Neural cell (in vitro differentiated cells): Measurements from ENCODE around the gene SURF2. TPM values are rescaled to one million over a fixed set of nuclear protein-coding genes. Genes with fewer than 3 reads are reported as not detected.

Experiments
- H2AFZ ChIP-seq: fragments of 200-600, 300-800 bp; sonication (generic), shearing (Covaris generic); 2 replicates; pipeline ENCODE4 v1.6.0; 2014; ENCODE audit warnings: low read depth, mild to moderate bottlenecking, antibody characterized with exemption, low read length, moderate library complexity
- H3F3A ChIP-seq: fragments of 200-600 bp; shearing (Covaris generic); 2 replicates; pipeline ENCODE4 v1.6.1; 2016; ENCODE audit warnings: mild to moderate bottlenecking, moderate library complexity, mixed read lengths, antibody characterized with exemption, low read length; ENCODE audit not compliant: insufficient read depth, poor library complexity, severe bottlenecking
- H3K27ac ChIP-seq: fragments of 200-600, 300-800 bp; sonication (generic), shearing (Covaris generic); 2 replicates; pipeline ENCODE4 v1.5.1; 2014; ENCODE audit warnings: mild to moderate bottlenecking, low read length, moderate library complexity
- H3K27me3 ChIP-seq: fragments of 300-800, 200-600 bp; sonication (generic), shearing (Covaris generic); 2 replicates; pipeline ENCODE4 v1.6.0; 2014; ENCODE audit warnings: mild to moderate bottlenecking, low read depth, low read length, moderate library complexity; ENCODE audit not compliant: insufficient read depth
- H3K36me3 ChIP-seq: fragments of 300-800, 200-600 bp; sonication (generic), shearing (Covaris generic); 2 replicates; pipeline ENCODE4 v1.5.1; 2014; ENCODE audit warnings: mild to moderate bottlenecking, antibody characterized with exemption, low read length, moderate library complexity; ENCODE audit not compliant: insufficient read depth
- H3K4me2 ChIP-seq: fragments of 300-800, 200-600 bp; sonication (generic), shearing (Covaris generic); 2 replicates; pipeline ENCODE4 v1.6.0; 2014; ENCODE audit warnings: mild to moderate bottlenecking, low read length
- H3K4me3 ChIP-seq: fragments of 300-800, 200-600 bp; sonication (generic), shearing (Covaris generic); 2 replicates; pipeline ENCODE4 v1.5.1; 2014; ENCODE audit warnings: mild to moderate bottlenecking, low read length, moderate library complexity
- H3K79me2 ChIP-seq: fragments of 200-600 bp; shearing (Covaris generic); replicated peaks from 2 replicates; pipeline ENCODE4 v1.6.0; 2014; ENCODE audit warnings: mild to moderate bottlenecking, low read length, moderate library complexity; ENCODE audit not compliant: insufficient read depth
- H3K9ac ChIP-seq: fragments of 300-800, 200-600 bp; sonication (generic), shearing (Covaris generic); 2 replicates; pipeline ENCODE4 v1.6.1; 2016; ENCODE audit warnings: mild to moderate bottlenecking, low read length, mixed read lengths
- H3K9me2 ChIP-seq: fragments of 200-600 bp; shearing (Covaris generic); 2 replicates; pipeline ENCODE4 v1.6.1; 2016; ENCODE audit warnings: mild to moderate bottlenecking, low read length, mixed read lengths; ENCODE audit not compliant: insufficient read depth
- H3K9me3 ChIP-seq: fragments of 200-600, 300-800 bp; sonication (generic), shearing (Covaris generic); 2 replicates; pipeline ENCODE4 v1.6.1; 2016; ENCODE audit warnings: mild to moderate bottlenecking, mixed run types, low read length, moderate library complexity, mixed read lengths
- H4K20me1 ChIP-seq: fragments of 200-600 bp; shearing (Covaris generic); 2 replicates; pipeline ENCODE4 v1.6.1; 2016; ENCODE audit warnings: mild to moderate bottlenecking, mixed run types; ENCODE audit not compliant: insufficient read depth
- EP300 ChIP-seq: fragments of 450-650 bp; conservative IDR thresholded peaks from 2 replicates; pipeline ENCODE4 v1.6.1; 2014; ENCODE audit warnings: antibody characterized with exemption, mild to moderate bottlenecking, moderate library complexity; ENCODE audit not compliant: poor library complexity, severe bottlenecking
- EZH2 ChIP-seq: fragments of 200-600, 300-800 bp; shearing (Covaris generic), sonication (generic); IDR thresholded peaks from 2 replicates; pipeline ENCODE4 v1.6.1; 2014; ENCODE audit warnings: antibody characterized with exemption, low read length, borderline replicate concordance, mild to moderate bottlenecking; ENCODE audit not compliant: insufficient read depth, poor library complexity, severe bottlenecking
- MXI1 ChIP-seq: fragments of 450-650 bp; conservative IDR thresholded peaks from 2 replicates; pipeline ENCODE4 v1.6.1; 2014; ENCODE audit warnings: antibody characterized with exemption, mild to moderate bottlenecking; ENCODE audit not compliant: poor library complexity, severe bottlenecking
- POLR2AphosphoS5 ChIP-seq: IDR thresholded peaks from 2 replicates; pipeline ENCODE4 v1.6.1; 2012
- RAD21 ChIP-seq: fragments of 450-650 bp; conservative IDR thresholded peaks from 2 replicates; pipeline ENCODE4 v1.6.1; 2014; ENCODE audit warnings: antibody characterized with exemption, mild to moderate bottlenecking, moderate library complexity
- REST ChIP-seq: IDR thresholded peaks from 2 replicates; pipeline ENCODE4 v1.6.1; 2012; ENCODE audit warnings: borderline replicate concordance
- SMC3 ChIP-seq: fragments of 450-650 bp; conservative IDR thresholded peaks from 2 replicates; pipeline ENCODE4 v1.6.1; 2014; ENCODE audit warnings: antibody characterized with exemption, mild to moderate bottlenecking, moderate library complexity; ENCODE audit not compliant: poor library complexity
- TAF1 ChIP-seq: IDR thresholded peaks from 2 replicates; pipeline ENCODE4 v1.6.1; 2012; ENCODE audit warnings: low read depth
- polyA plus RNA-seq: library from polyadenylated mRNA; depleted of rRNA; stranded (reverse); fragments of >200 nt; gene quantifications from 2 replicates; pipeline ENCODE4 v1.2.3, GENCODE V29; 2014
- TF ChIP-seq, protein P1 (sequence below): fragments of 450-650 bp; IDR thresholded peaks from 2 replicates; pipeline ENCODE4 v1.5.1; 2014; ENCODE audit warnings: antibody characterized with exemption, mild to moderate bottlenecking, moderate library complexity; ENCODE audit not compliant: poor library complexity, severe bottlenecking

The SURF2 gene
- polyA plus RNA-seq, 1 donor from 2014 or later: 36.4 TPM

- H2AFZ ChIP-seq: no peak overlapping the region
- no peaks in the 10 kb centered on the region for H3K9me3 ChIP-seq
- H3K9me2 ChIP-seq: no peaks in the 10 kb centered on the region
- H3K79me2 ChIP-seq: peaks cover 16% of the 10 kb centered on the region
- H3K4me3 ChIP-seq: no peak overlapping the region
- no peak overlapping the region for H3K4me2 ChIP-seq
- H4K20me1 ChIP-seq: no peaks in the 10 kb centered on the region
- no peaks in the 10 kb centered on the region for H3K36me3 ChIP-seq
- H3K27me3 ChIP-seq: no peaks in the 10 kb centered on the region
- TF ChIP-seq RAD21 (peak; percentile 30), SMC3 (no peak), REST (no peak), MXI1 (no peak)
- H3K27ac ChIP-seq: no peak overlapping the region
- H3K9ac ChIP-seq: no peak overlapping the region
- H3F3A ChIP-seq: no peaks in the 10 kb centered on the region
Measured at GRCh38 chr9:133359399-133360175, 3.2 kb downstream of the SURF2 start.

GRCh38 chr9:133360400-133361393, 4.3 kb downstream of the SURF2 start:
- Histone ChIP-seq H3K79me2 (peaks cover 11% of the 10 kb centered on the region), H3K36me3 (no peaks in the 10 kb centered on the region), H3K27ac (no peak overlapping the region)

More at GRCh38 chr9:133360400-133361393, 4.3 kb downstream of the SURF2 start:
- H3K9me2 ChIP-seq: no peaks in the 10 kb centered on the region
- H3K9ac ChIP-seq: no peak overlapping the region
- no peak overlapping the region for H3K4me2 ChIP-seq
- no peak for TF ChIP-seq EZH2
- TF ChIP-seq RAD21: no peak
- no peak for TF ChIP-seq SMC3
- TF ChIP-seq REST: no peak
- TF ChIP-seq EP300: no peak
- TF ChIP-seq MXI1: no peak
- TF ChIP-seq, protein P1, sequence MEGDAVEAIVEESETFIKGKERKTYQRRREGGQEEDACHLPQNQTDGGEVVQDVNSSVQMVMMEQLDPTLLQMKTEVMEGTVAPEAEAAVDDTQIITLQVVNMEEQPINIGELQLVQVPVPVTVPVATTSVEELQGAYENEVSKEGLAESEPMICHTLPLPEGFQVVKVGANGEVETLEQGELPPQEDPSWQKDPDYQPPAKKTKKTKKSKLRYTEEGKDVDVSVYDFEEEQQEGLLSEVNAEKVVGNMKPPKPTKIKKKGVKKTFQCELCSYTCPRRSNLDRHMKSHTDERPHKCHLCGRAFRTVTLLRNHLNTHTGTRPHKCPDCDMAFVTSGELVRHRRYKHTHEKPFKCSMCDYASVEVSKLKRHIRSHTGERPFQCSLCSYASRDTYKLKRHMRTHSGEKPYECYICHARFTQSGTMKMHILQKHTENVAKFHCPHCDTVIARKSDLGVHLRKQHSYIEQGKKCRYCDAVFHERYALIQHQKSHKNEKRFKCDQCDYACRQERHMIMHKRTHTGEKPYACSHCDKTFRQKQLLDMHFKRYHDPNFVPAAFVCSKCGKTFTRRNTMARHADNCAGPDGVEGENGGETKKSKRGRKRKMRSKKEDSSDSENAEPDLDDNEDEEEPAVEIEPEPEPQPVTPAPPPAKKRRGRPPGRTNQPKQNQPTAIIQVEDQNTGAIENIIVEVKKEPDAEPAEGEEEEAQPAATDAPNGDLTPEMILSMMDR: no peak
- no peak for TF ChIP-seq TAF1
- TF ChIP-seq POLR2AphosphoS5: no peak
- H2AFZ ChIP-seq: no peak overlapping the region
- no peaks in the 10 kb centered on the region for H4K20me1 ChIP-seq
- H3K27me3 ChIP-seq: no peaks in the 10 kb centered on the region
- no peak overlapping the region for H3K4me3 ChIP-seq
- no peaks in the 10 kb centered on the region for H3K9me3 ChIP-seq
- no peaks in the 10 kb centered on the region for H3F3A ChIP-seq
